ENCODE data around the gene PCDHGA6.
A peak's percentile ranks its signal among the peaks of the same experiment; 100 is the strongest.
"Not testable (repeated sequence)": the region's sequence is repeated elsewhere in the genome, so short reads cannot be mapped to it uniquely, and the experiment has no call there.

The PCDHGA6 gene

DNA sequence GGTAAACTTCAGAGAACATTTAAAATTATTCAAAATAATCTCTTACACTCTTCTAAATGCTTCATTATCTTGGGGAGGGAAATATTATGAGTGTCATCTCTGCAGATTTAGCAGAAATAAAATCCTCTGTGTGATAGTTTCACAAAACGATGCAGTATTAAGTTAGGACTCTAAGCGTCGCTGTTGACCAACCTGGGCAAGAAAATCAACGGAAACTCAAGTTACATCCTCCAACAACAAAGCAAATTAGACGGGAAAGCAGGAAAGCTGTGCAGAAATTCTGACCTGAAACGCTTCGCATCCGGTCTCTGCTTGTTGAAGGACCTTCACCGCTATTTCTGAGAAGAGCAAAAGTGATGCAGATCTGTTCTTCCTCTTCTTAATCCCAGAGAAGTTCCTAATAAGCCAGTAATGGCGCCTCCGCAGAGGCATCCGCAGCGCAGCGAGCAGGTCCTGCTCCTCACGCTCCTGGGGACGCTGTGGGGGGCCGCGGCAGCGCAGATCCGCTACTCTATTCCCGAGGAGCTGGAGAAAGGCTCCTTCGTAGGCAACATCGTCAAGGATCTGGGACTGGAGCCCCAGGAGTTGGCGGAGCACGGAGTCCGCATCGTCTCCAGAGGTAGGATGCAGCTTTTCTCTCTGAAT lies at the start of gene PCDHGA6:
TSS of gene PCDHGA6 (plus strand) at position 219 of the 645 bp plus-strand sequence. CDS start at position 412, 193 bp downstream.
- DNase-seq = no peak

DNA sequence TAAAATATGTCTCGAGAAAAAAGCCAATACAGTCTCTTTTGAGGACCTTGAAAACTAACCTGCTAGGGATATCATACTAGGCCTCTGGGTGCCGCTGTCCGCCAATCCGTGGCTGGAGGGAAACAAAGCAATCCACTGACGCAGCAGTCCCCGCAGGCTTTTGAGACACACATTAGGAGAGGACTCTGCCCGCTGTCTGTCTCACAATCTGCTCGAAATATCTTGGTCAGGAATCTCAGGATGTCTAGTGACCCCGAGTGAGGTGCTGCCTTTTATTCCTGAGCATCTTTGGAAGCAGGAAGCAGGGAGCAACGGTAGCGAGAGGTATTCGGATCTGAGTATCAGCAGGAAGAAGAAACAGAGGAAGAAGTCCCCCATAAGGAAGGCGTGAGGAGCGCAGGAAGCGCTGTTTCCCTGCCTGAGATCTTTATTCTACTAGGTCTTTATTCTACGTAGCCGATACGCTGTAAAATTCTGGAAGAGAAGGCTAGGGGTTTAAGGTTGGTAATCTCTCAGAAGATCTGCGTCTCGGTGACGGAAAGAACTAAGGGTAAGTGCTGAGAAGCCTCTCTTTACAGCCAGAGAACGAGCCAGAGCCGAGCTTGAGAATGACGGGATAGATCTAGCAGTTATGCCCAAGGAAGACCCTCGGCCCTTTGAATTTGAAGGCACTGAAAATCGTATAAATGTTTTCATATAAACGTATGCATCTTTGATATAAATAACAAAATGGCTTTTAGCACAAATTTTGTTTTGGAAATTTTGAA lies 47.4 kb upstream of the PCDHGA6 start:
- peak; percentile 67 to 69 for DNase-seq

DNA sequence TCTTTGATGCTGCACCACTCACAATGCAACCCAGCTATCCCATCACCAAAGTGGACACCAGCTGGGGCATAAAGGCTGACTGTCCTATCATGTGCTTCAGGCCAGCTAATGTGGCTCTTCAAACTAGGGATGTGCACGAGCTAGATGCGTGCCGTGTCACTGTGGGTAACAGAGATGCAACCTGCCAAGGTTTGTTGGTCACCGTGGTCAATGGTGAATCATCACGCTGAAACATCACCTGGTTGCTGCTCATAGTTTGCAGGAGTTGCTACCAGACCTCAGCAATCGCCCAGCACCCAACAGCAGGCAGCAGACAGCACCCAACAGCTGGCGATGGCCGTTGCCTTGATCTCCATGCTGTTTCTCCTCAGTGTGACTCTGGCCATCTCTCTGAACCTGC lies 45.5 kb upstream of the PCDHGA6 start:
- DNase-seq = no peak

DNA sequence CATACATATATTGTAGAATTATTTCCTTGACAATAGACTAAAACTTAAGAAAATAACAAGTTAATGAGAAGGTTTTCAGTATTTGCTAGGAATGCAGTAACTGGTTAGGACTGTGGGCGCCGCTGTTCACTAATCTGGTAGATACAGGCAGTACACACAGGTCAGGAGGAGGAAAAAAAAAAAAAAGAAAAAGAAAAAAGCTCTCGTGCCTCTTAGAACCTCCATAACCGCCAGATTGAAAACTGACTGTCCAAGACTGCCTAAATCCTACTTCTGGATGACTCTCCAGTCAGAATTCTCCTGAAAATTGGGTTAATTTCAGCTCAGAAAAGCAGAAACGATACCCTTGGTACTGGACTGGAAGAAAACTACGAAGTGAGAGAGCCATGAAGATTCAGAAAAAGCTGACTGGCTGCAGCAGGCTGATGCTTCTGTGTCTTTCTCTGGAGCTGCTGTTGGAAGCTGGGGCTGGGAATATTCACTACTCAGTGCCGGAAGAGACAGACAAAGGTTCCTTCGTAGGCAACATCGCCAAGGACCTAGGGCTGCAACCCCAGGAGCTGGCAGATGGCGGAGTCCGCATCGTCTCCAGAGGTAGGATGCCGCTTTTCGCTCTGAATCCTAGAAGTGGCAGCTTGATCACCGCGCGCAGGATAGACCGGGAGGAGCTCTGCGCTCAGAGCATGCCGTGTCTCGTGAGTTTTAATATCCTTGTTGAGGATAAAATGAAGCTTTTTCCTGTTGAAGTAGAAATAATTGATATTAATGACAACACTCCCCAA lies 43.2 kb upstream of the PCDHGA6 start, which contains the start of gene PCDHGA1:
TSS of gene PCDHGA1 (plus strand) at position 216 of the 782 bp plus-strand sequence.
- DNase-seq = no peak

DNA sequence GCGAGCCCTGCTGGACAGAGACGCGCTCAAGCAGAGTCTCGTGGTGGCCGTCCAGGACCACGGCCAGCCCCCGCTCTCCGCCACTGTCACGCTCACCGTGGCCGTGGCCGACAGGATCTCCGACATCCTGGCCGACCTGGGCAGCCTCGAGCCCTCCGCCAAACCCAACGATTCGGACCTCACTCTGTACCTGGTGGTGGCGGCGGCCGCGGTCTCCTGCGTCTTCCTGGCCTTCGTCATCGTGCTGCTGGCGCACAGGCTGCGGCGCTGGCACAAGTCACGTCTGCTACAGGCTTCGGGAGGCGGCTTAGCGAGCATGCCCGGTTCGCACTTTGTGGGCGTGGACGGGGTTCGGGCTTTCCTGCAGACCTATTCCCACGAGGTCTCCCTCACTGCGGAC lies 41.1 kb upstream of the PCDHGA6 start:
- not testable (repeated sequence) for DNase-seq

DNA sequence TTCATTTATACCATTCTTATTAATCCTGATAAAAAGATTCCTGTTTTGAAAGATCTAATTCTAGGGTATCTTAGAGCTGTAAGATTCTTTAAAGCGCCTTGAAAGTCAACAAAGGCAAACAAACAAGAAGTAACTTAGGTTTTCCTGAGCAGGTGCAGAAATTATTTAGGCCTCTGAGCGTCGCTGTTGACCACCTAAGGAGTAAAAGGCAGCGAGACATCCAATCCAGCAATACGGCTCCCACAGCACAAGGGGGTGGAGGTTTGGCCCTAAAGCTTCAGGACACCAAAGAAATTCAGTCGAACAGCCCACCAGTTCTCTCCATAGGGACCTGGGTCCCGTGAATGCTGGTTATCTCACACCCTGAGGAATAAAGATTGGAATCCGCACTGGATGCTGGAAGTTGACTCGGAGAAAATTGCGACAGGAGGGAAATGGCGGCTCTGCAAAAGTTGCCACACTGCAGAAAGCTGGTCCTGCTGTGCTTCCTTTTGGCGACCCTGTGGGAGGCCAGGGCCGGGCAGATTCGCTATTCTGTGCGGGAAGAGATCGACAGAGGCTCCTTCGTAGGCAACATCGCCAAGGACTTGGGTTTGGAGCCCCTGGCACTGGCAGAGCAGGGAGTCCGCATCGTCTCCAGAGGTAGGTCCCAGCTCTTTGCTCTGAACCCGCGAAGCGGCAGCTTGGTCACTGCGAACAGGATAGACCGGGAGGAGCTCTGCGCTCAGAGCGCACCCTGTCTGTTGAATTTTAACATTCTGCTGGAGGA lies 35.0 kb upstream of the PCDHGA6 start, which contains the start of gene PCDHGA2:
TSS of gene PCDHGA2 (plus strand) at position 223 of the 769 bp plus-strand sequence.
- DNase-seq = no peak

DNA sequence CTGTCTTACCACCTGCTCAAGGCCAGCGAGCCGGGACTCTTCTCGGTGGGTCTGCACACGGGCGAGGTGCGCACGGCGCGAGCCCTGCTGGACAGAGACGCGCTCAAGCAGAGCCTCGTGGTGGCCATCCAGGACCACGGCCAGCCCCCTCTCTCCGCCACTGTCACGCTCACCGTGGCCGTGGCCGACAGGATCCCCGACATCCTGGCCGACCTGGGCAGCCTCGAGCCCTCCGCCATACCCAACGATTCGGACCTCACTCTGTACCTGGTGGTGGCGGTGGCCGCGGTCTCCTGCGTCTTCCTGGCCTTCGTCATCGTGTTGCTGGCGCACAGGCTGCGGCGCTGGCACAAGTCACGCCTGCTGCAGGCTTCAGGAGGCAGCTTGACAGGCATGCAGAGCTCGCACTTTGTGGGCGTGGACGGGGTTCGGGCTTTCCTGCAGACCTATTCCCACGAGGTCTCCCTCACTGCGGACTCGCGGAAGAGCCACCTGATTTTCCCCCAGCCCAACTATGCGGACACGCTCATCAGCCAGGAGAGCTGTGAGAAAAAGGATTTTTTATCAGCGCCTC lies 32.8 kb upstream of the PCDHGA6 start:
- not testable (repeated sequence) for DNase-seq

DNA sequence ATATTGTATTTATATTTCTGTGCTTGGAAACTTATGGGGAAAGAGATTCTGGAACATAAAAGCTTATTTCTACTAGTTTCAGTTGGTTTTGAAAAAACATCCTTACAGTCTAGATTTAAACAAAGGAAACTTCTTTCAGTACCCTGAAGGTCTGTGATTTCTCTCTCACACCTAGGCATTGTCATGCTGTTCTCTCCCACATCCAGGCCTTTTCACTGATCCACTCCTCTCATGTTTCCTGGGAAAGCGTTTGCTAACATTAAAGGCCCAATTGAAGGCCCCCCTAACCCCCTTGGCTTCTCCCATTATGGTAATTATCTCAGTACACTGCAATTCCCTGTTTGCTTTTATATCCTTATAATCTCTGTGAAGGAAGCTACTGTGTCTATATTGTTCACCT lies 30.9 kb upstream of the PCDHGA6 start:
- DNase-seq = no peak

DNA sequence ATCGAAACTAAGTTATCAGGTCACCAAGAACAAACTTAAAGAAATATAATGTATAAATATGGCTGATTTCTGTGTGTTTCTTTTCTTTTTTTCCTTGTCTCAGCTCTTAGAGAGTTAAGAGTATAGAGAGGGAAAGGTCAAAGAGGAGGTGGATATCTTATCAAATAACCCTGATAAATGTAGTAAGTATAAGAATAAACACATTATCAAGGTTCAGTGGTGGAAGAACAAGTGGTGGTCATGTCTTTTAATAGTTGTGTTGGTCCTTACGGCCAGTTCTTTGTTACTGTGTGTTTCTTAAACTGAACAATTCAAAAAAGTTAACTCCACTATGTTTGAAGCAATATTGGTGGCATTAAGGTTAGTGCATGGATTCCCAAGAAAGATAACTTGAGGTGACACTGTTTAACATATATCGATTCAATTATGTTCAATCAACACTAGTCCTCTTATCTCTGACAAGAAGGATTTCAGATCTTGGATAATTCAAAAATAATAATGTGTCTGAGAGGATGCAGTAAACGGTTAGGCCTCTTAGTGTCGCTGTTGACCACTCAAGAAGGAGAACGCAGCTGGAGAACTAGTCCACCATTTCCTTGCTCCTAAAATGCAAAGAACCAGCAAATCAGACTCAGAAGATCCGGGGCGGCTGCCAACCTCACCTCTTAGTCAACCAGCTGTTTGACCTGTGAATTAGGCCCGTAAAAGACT lies 30.3 kb upstream of the PCDHGA6 start, which contains the start of gene PCDHGA3:
TSS of gene PCDHGA3 (plus strand) at position 588 of the 711 bp plus-strand sequence. CDS start 205 bp downstream, outside the sequence.
- no peak for DNase-seq

DNA sequence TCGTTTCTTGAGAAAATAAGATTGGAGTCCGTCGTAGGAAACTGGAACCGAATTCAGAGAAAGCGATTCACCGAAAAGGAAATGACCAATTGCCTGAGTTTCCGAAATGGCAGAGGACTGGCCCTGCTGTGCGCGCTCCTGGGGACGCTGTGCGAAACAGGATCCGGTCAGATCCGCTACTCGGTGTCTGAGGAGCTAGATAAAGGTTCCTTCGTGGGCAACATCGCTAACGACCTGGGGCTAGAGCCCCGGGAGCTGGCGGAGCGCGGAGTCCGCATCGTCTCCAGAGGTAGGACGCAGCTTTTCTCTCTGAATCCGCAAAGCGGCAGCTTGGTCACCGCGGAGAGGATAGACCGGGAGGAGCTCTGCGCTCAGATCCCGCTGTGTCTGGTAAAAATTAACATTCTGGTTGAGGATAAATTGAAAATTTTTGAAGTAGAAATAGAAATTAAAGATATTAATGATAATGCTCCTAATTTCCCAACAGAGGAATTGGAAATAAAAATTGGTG lies 29.7 kb upstream of the PCDHGA6 start:
- DNase-seq = no peak

DNA sequence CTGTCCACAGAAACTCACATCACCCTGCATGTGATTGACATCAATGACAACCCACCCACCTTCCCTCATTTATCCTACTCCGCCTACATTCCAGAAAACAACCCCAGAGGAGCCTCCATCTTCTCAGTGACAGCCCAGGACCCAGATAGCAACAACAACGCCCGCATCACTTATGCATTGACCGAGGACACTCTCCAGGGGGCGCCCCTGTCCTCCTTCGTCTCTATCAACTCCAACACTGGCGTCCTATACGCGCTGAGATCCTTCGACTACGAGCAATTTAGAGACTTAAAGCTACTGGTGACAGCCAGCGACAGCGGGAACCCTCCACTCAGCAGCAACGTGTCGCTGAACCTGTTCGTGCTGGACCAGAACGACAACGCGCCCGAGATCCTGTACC lies 28.4 kb upstream of the PCDHGA6 start:
- DNase-seq = no peak

DNA sequence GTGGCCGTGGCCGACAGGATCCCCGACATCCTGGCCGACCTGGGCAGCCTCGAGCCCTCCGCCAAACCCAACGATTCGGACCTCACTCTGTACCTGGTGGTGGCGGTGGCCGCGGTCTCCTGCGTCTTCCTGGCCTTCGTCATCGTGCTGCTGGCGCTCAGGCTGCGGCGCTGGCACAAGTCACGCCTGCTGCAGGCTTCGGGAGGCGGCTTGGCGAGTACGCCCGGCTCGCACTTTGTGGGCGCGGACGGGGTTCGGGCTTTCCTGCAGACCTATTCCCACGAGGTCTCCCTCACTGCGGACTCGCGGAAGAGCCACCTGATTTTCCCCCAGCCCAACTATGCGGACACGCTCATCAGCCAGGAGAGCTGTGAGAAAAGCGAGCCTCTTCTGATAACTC lies 27.7 kb upstream of the PCDHGA6 start:
- not testable (repeated sequence) for DNase-seq

DNA sequence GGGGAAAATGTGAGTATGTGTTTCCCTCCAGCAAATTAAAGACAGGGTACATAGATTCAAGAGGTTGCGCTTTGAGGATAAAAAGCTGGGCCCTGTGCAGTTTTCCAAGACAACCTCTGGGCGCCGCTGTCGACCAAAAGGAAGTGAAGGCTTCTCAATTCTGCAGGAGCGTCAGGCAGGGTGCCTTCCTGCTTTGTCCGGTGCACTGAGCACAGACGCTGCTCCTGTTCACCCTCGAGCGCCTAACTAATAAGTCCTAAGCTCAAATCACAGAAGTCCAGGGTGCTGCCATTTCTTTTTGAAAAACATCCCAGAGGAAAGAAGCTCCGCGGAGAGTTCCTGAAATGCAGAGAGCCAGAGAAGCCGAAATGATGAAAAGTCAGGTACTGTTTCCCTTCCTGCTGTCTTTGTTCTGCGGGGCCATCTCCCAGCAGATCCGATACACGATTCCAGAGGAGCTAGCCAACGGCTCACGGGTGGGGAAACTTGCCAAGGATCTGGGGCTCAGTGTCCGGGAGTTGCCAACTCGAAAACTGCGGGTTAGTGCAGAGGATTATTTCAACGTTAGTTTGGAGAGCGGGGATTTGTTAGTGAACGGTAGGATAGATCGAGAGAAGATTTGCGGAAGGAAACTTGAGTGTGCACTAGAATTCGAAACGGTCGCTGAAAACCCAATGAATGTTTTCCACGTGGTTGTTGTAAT lies 23.6 kb upstream of the PCDHGA6 start, which contains the start of gene PCDHGB1:
TSS of gene PCDHGB1 (plus strand) at position 183 of the 703 bp plus-strand sequence. CDS start at position 345, 162 bp downstream.
- peak; percentile 24 to 41 for DNase-seq

DNA sequence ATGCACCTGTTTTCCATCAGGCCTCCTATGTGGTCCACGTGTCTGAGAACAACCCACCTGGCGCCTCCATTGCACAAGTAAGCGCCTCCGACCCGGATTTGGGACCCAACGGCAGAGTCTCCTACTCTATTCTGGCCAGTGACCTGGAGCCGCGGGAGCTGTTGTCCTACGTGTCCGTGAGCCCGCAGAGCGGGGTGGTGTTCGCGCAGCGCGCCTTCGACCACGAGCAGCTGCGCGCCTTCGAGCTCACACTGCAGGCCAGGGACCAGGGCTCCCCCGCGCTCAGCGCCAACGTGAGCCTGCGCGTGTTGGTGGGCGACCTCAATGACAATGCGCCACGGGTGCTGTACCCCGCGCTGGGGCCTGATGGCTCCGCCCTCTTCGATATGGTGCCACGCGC lies 22.1 kb upstream of the PCDHGA6 start:
- no peak for DNase-seq

DNA sequence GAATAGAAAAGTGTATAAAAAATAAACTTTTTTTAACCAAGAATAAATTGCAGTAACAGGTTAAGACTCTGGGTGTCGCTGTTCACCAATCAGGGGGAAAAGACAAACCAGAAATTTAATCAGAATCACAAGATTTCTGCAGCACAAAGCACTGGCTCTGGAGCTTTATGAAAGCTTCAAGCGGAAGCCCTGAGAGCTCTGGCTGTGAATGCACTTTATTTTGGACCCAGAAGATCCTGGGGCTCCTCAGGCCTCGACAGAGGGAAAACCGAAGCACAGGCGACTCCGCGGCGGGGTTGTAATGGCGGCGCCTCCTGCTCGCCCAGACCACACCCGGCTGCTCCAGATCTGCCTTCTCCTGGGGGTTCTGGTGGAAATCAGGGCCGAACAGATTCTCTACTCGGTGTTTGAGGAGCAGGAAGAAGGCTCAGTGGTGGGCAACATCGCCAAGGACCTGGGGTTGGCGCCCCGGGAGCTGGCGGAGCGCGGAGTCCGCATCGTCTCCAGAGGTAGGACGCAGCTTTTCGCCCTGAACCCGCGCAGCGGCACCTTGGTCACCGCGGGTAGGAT lies 18.7 kb upstream of the PCDHGA6 start, which contains the start of gene PCDHGA4:
TSS of gene PCDHGA4 (plus strand) at position 122 of the 570 bp plus-strand sequence. CDS start at position 209, 87 bp downstream.
- DNase-seq = no peak

DNA sequence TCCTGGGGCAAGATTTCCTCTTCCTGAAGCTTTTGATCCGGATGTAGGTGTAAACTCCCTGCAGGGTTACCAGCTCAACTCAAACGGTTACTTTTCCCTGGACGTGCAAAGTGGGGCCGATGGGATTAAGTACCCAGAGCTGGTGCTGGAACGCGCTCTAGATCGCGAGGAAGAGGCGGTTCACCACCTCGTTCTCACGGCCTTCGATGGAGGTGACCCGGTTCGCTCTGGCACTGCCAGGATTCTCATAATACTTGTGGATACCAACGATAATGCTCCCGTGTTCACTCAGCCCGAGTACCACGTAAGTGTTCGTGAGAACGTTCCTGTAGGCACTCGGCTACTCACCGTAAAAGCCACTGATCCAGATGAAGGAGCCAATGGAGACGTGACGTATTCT lies 18.1 kb upstream of the PCDHGA6 start:
- DNase-seq = no peak

DNA sequence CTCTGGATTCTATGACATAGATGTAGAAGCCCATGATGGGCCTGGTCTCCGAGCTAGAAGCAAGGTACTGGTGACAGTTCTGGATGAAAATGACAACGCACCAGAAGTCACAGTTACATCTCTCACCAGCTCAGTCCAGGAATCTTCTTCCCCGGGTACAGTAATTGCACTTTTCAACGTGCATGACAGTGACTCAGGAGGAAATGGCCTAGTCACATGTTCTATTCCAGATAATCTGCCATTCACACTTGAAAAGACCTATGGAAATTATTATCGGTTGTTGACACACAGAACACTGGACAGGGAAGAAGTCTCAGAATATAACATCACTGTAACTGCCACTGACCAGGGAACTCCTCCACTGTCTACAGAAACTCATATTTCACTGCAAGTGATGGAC lies 17.6 kb upstream of the PCDHGA6 start:
- no peak for DNase-seq

DNA sequence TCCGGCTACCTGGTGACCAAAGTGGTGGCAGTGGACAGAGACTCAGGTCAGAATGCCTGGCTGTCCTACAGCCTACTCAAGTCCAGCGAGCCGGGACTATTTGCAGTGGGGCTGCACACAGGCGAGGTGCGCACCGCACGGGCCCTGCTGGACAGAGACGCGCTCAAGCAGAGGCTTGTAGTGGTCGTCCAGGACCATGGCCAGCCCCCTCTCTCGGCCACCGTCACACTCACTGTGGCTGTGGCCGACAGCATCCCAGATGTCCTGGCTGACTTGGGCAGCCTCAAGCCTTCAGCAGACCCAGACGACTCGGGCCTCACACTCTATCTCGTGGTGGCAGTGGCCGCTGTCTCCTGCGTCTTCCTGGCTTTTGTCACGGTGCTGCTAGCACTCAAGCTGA lies 16.7 kb upstream of the PCDHGA6 start:
- no peak for DNase-seq

DNA sequence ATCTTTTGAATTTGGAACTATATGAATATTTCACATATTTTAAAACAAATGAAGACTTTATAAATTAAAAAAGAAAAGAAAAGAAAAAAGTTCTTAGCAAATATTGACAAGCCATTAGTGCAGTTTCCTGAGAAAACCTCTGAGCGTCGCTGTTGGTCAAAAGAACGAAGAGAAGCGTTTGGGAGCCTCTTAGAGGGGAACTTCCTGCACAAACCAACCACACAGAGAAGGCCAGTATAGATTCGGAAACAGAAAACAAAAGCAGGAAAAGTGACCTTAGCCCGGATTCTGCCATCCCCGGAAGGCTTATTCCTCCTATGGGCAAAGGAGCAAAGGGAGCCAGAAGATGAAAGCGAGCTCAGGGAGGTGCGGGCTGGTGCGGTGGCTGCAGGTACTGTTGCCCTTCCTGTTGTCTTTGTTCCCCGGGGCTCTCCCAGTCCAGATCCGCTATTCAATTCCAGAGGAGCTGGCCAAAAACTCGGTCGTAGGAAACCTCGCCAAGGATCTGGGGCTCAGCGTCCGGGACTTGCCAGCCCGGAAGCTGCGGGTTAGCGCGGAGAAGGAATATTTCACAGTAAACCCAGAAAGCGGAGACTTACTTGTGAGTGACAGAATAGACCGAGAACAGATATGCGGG lies 13.8 kb upstream of the PCDHGA6 start, which contains the start of gene PCDHGB2:
TSS of gene PCDHGB2 (plus strand) at position 205 of the 637 bp plus-strand sequence. CDS start at position 347, 142 bp downstream.
- no peak for DNase-seq

Data from activated CD4-positive, alpha-beta T cell treated with anti-CD3 and anti-CD28 coated beads, Interleukin-2, amount 50 U/mL, for 48 hours (primary cell).